ENCODE results near the gene CDH12.

GRCh38 chr5:22341406-22341805 is 511.7 kb downstream of the CDH12 start:
- no peak for TF ChIP-seq CTCF (IDR thresholded peaks at IDR 0.05; ENCODE audit: low read depth, low read length)
- TF ChIP-seq EZH2phosphoT487 (IDR thresholded peaks at IDR 0.05; ENCODE audit: low read depth), result no peak
